Duodenal mucosa (tissue), 2 donors: ENCODE data around the gene CDH9.

Experiments
- H3K27ac ChIP-seq: one replicate; pipeline ENCODE4 v1.7.0; 2013; ENCODE audit warnings: low read depth, low read length
- H3K27me3 ChIP-seq, 2 donors: one replicate each; pipeline ENCODE4 v1.7.0; 2013; ENCODE audit warnings: low read length in 2 of 2, control low read depth in 1 of 2; ENCODE audit not compliant: insufficient read depth in 2 of 2, control insufficient read depth in 1 of 2
- H3K36me3 ChIP-seq, 2 donors: one replicate each; pipeline ENCODE4 v1.7.0; 2013; ENCODE audit warnings: low read length in 2 of 2, control low read depth in 1 of 2; ENCODE audit not compliant: insufficient read depth in 2 of 2, control insufficient read depth in 1 of 2
- H3K4me1 ChIP-seq, 2 donors: one replicate each; pipeline ENCODE4 v1.7.0; 2013; ENCODE audit warnings: low read length in 2 of 2, control low read depth in 1 of 2; ENCODE audit not compliant: insufficient read depth in 2 of 2, control insufficient read depth in 1 of 2
- H3K4me3 ChIP-seq, 2 donors: one replicate each; pipeline ENCODE4 v1.7.0; 2013; ENCODE audit warnings: low read length in 2 of 2, low read depth in 1 of 2
- H3K9ac ChIP-seq, 2 donors: one replicate each; pipeline ENCODE4 v1.7.0; 2013; ENCODE audit warnings: low read length in 2 of 2, low read depth in 1 of 2
- H3K9me3 ChIP-seq, 2 donors: one replicate each; pipeline ENCODE4 v1.7.0; 2013; ENCODE audit warnings: low read length in 2 of 2, control low read depth in 1 of 2; ENCODE audit not compliant: control insufficient read depth in 1 of 2

CDH9 gene

GRCh38 chr5:27026063-27026462 lies 12.3 kb downstream of the CDH9 start:
- no peak overlapping the region for H3K27ac ChIP-seq
- no peaks in the 10 kb centered on the region for H3K4me1 ChIP-seq
- no peak overlapping the region for H3K9ac ChIP-seq
- H3K9me3 ChIP-seq = peaks cover 0 to 14% of the 10 kb centered on the region in 2 donors
- H3K36me3 ChIP-seq = no peaks in the 10 kb centered on the region
- H3K27me3 ChIP-seq = no peaks in the 10 kb centered on the region
- H3K4me3 ChIP-seq = no peak overlapping the region

- Histone ChIP-seq H3K36me3 (no peaks in the 10 kb centered on the region), H3K27ac (no peak overlapping the region), H3K4me1 (no peaks in the 10 kb centered on the region), H3K4me3 (no peak overlapping the region), H3K9me3 (peaks cover 0 to 13% of the 10 kb centered on the region in 2 donors), H3K9ac (no peak overlapping the region), H3K27me3 (no peaks in the 10 kb centered on the region)
Observed at GRCh38 chr5:27021471-27021870, 16.9 kb downstream of the CDH9 start.

- Histone ChIP-seq H3K4me1 (no peaks in the 10 kb centered on the region), H3K36me3 (no peaks in the 10 kb centered on the region), H3K27me3 (no peaks in the 10 kb centered on the region), H3K27ac (no peak overlapping the region), H3K9me3 (peaks cover 0 to 13% of the 10 kb centered on the region in 2 donors), H3K4me3 (no peak overlapping the region), H3K9ac (no peak overlapping the region)
Observed at GRCh38 chr5:27020973-27021372, 17.4 kb downstream of the CDH9 start.

- no peaks in the 10 kb centered on the region for H3K36me3 ChIP-seq
- no peaks in the 10 kb centered on the region for H3K27me3 ChIP-seq
- H3K4me3 ChIP-seq = no peak overlapping the region
- H3K9ac ChIP-seq = no peak overlapping the region
- peaks cover 0 to 3% of the 10 kb centered on the region in 2 donors for H3K9me3 ChIP-seq
- no peak overlapping the region for H3K27ac ChIP-seq
- H3K4me1 ChIP-seq = no peaks in the 10 kb centered on the region
Observed at GRCh38 chr5:27015758-27016157, 22.6 kb downstream of the CDH9 start.

- Histone ChIP-seq H3K9ac (no peak overlapping the region), H3K4me3 (no peak overlapping the region), H3K36me3 (no peaks in the 10 kb centered on the region), H3K27me3 (no peaks in the 10 kb centered on the region), H3K4me1 (no peaks in the 10 kb centered on the region), H3K9me3 (peaks cover 0 to 3% of the 10 kb centered on the region in 2 donors), H3K27ac (no peak overlapping the region)
Observed at GRCh38 chr5:27011274-27011673, 27.1 kb downstream of the CDH9 start.

GRCh38 chr5:27010646-27011045 lies 27.7 kb downstream of the CDH9 start:
- H3K9me3 ChIP-seq = peaks cover under 1 to 4% of the 10 kb centered on the region in 2 donors
- H3K4me1 ChIP-seq = no peaks in the 10 kb centered on the region
- no peaks in the 10 kb centered on the region for H3K27me3 ChIP-seq
- H3K9ac ChIP-seq = no peak overlapping the region
- H3K4me3 ChIP-seq = no peak overlapping the region
- H3K36me3 ChIP-seq = no peaks in the 10 kb centered on the region
- H3K27ac ChIP-seq = no peak overlapping the region

GRCh38 chr5:27009540-27009915 lies 28.9 kb downstream of the CDH9 start:
- H3K27ac ChIP-seq = no peak overlapping the region
- no peak overlapping the region for H3K4me3 ChIP-seq
- H3K9me3 ChIP-seq = peaks cover 4 to 6% of the 10 kb centered on the region in 2 donors

GRCh38 chr5:27008604-27009539 lies 29.5 kb downstream of the CDH9 start:
- Histone ChIP-seq H3K4me1 (no peaks in the 10 kb centered on the region), H3K9me3 (peaks cover 4 to 6% of the 10 kb centered on the region in 2 donors), H3K27me3 (no peaks in the 10 kb centered on the region), H3K4me3 (no peak overlapping the region), H3K36me3 (no peaks in the 10 kb centered on the region), H3K27ac (no peak overlapping the region), H3K9ac (no peak overlapping the region)

More at GRCh38 chr5:27009540-27009915, 28.9 kb downstream of the CDH9 start:
- Histone ChIP-seq H3K27me3 (no peaks in the 10 kb centered on the region), H3K36me3 (no peaks in the 10 kb centered on the region), H3K9ac (no peak overlapping the region), H3K4me1 (no peaks in the 10 kb centered on the region)

- H3K4me3 ChIP-seq = no peak overlapping the region
- H3K9me3 ChIP-seq = peaks cover 4 to 6% of the 10 kb centered on the region in 2 donors
- H3K9ac ChIP-seq = no peak overlapping the region
- H3K27ac ChIP-seq = no peak overlapping the region
- H3K36me3 ChIP-seq = no peaks in the 10 kb centered on the region
- no peaks in the 10 kb centered on the region for H3K27me3 ChIP-seq
- no peaks in the 10 kb centered on the region for H3K4me1 ChIP-seq
Observed at GRCh38 chr5:27007121-27007520, 31.3 kb downstream of the CDH9 start.

GRCh38 chr5:26986985-26987384 lies 51.4 kb downstream of the CDH9 start:
- no peak overlapping the region for H3K4me3 ChIP-seq
- no peak overlapping the region for H3K9ac ChIP-seq
- no peak overlapping the region for H3K27ac ChIP-seq
- H3K9me3 ChIP-seq = peaks cover 4 to 11% of the 10 kb centered on the region in 2 donors
- H3K4me1 ChIP-seq = no peaks in the 10 kb centered on the region
- H3K36me3 ChIP-seq = no peaks in the 10 kb centered on the region
- no peaks in the 10 kb centered on the region for H3K27me3 ChIP-seq
